Right atrium auricular region (tissue), 2 donors: ENCODE results near the gene SLC7A10. TPM values are rescaled to one million over a fixed set of nuclear protein-coding genes. Genes with fewer than 3 reads are reported as not detected.

Experiments used
- DNase-seq: peaks from one replicate; pipeline ENCODE4 v3.0.0-alpha.2; 2019; ENCODE audit warnings: low spot score
- H3K27ac ChIP-seq, 2 donors: fragments of 200-600 bp; sonication (generic); 1 replicate in 1 of 2; 2 replicates in 1 of 2; pipeline ENCODE4 v1.5.1; 2016 to 2019
- H3K27me3 ChIP-seq, 2 donors: fragments of 200-600 bp; sonication (generic); one replicate each; pipeline versions ENCODE4 v1.5.1 to v1.6.0; 2017 to 2019
- H3K36me3 ChIP-seq: fragments of 200-600 bp; sonication (generic); one replicate; pipeline ENCODE4 v1.5.1; 2016
- H3K4me1 ChIP-seq, 2 donors: fragments of 200-600 bp; sonication (generic); one replicate each; pipeline versions ENCODE4 v1.5.1 to v1.6.0; 2017 to 2019
- H3K4me3 ChIP-seq, 2 donors: fragments of 200-600 bp; sonication (generic); 1 replicate in 1 of 2; 2 replicates in 1 of 2; pipeline ENCODE4 v1.5.1; 2017 to 2019; ENCODE audit warnings: mild to moderate bottlenecking in 1 of 2, moderate library complexity in 1 of 2
- H3K9me3 ChIP-seq, 2 donors: fragments of 200-600 bp; sonication (generic); one replicate each; pipeline ENCODE4 v1.5.1; 2019
- total RNA-seq, 2 donors: library from RNA; depleted of rRNA; stranded (reverse); fragments of >200 nt; gene quantifications; one replicate each; pipeline ENCODE4 v1.1.0, GENCODE V29; 2016
- TF ChIP-seq, protein P1 (sequence below), 2 donors: fragments of 200-600 bp; sonication (generic); IDR thresholded peaks; one replicate each; pipeline ENCODE4 v1.5.1; 2019; ENCODE audit warnings: antibody characterized with exemption in 2 of 2

The SLC7A10 gene
- total RNA-seq, 2 donors from 2014 or later = 0.79 TPM; not detected in 1

DNA sequence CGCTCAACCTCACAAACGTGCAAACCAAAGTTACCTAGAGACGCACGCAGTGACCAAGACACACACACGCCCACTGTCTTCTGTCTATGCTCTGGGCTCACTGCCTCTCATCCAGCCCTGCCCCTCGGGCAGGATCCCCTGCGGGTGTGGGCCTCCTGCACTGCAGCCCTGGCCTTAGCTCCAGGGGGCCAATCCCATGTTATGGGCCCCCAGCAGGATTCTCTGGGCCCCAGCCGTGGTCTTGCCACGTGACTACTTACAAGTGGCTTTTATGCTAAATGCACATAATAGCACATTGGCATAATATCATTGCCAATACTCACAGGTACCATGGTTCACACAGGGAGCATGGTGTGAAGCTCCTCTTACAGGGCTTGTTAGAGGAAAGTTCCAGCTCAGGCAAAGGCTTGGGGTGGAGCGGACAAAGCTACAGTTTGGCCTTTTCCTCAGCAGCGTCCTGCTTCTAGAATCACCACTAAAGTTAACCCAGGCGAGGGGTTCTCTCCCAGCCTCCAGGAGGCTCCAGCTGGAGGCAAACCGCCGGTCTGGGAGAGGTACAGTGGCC lies 39.3 kb upstream of the SLC7A10 start:
- Histone ChIP-seq H3K27me3 (no peaks in the 10 kb centered on the region), H3K36me3 (no peaks in the 10 kb centered on the region), H3K9me3 (no peaks in the 10 kb centered on the region), H3K4me1 (no peaks in the 10 kb centered on the region), H3K4me3 (no peak overlapping the region), H3K27ac (no peak overlapping the region)
- no peak for DNase-seq
- TF ChIP-seq, protein P1, sequence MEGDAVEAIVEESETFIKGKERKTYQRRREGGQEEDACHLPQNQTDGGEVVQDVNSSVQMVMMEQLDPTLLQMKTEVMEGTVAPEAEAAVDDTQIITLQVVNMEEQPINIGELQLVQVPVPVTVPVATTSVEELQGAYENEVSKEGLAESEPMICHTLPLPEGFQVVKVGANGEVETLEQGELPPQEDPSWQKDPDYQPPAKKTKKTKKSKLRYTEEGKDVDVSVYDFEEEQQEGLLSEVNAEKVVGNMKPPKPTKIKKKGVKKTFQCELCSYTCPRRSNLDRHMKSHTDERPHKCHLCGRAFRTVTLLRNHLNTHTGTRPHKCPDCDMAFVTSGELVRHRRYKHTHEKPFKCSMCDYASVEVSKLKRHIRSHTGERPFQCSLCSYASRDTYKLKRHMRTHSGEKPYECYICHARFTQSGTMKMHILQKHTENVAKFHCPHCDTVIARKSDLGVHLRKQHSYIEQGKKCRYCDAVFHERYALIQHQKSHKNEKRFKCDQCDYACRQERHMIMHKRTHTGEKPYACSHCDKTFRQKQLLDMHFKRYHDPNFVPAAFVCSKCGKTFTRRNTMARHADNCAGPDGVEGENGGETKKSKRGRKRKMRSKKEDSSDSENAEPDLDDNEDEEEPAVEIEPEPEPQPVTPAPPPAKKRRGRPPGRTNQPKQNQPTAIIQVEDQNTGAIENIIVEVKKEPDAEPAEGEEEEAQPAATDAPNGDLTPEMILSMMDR (IDR thresholded peaks at IDR 0.05) = no peak

DNA sequence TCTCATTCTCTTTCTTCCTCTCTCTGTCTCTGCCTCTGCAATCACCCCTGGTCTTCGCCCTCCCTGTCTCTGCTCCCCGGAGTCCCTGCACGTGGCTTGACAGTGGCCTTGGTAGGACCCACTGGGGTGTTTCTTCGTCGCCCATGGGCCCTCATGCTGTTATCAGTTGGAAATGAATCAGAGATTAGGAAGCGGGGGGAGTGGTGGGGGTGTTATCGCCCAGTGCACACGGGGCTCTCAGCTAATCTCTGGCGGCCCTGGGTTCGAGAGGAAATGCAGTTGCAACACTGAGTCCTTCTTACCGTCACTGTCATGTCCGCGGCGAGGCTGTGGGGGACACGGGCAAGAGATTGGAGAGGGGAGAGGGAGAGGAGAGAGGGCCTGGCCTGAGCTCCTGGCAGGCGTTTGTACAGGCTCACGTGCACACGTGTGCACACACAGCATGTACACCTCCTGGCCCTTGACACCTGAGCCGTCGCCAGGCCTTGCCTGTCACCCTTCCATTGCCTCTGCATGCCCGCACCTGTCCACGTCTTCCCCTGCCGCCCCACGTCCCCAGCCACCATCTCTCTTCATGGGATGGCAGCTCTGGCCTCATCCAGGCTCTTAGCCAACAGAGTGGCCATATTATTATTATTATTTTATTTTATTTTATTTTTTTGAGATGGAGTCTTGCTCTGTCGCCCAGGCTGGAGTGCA lies 37.8 kb upstream of the SLC7A10 start:
- no peak for DNase-seq
- TF ChIP-seq, protein P1 (IDR thresholded peaks at IDR 0.05) = no peak
- Histone ChIP-seq H3K4me3 (no peak overlapping the region), H3K27me3 (no peaks in the 10 kb centered on the region), H3K9me3 (no peaks in the 10 kb centered on the region), H3K36me3 (no peaks in the 10 kb centered on the region), H3K4me1 (no peaks in the 10 kb centered on the region), H3K27ac (no peak overlapping the region)

DNA sequence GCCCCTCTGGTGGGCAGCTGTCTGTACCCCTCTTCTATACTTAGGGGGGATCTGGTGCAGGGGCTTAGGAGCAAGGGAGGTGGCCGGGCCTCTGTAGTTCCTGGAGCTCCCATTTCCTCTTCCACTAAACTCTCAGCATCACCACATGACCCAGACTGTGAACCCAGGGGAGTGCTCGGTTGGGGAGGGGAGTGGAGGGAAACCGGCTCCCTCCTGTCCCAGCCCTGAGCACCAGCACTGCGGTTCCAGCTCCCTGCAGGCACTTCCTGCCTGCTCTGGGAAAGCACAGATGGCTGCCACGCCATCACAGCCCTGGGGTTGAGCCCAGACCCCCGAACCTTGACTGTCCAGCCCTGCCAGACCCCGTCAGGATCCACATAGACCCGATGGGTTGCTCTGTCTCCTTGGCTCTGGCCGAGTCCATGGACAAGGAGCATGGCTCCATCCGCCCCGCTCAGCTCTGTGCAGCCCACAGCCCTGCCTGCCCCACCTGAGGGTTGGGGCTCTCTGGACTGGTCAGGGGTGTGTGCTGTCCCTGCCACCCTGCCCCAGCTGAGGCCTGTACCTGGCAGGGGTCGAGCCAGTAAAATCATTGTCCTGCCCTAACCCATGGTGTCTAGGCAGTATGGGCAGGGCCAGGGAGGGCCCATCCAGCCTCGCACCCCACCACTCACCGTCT lies 36.0 kb upstream of the SLC7A10 start:
- no peaks in the 10 kb centered on the region for H3K27me3 ChIP-seq
- H3K27ac ChIP-seq = no peak overlapping the region
- H3K36me3 ChIP-seq = no peaks in the 10 kb centered on the region
- H3K4me3 ChIP-seq = no peak overlapping the region
- no peak for DNase-seq
- H3K9me3 ChIP-seq = peaks cover 0 to 8% of the 10 kb centered on the region in 2 donors
- no peaks in the 10 kb centered on the region for H3K4me1 ChIP-seq
- TF ChIP-seq, protein P1 (IDR thresholded peaks at IDR 0.05) = no peak

DNA sequence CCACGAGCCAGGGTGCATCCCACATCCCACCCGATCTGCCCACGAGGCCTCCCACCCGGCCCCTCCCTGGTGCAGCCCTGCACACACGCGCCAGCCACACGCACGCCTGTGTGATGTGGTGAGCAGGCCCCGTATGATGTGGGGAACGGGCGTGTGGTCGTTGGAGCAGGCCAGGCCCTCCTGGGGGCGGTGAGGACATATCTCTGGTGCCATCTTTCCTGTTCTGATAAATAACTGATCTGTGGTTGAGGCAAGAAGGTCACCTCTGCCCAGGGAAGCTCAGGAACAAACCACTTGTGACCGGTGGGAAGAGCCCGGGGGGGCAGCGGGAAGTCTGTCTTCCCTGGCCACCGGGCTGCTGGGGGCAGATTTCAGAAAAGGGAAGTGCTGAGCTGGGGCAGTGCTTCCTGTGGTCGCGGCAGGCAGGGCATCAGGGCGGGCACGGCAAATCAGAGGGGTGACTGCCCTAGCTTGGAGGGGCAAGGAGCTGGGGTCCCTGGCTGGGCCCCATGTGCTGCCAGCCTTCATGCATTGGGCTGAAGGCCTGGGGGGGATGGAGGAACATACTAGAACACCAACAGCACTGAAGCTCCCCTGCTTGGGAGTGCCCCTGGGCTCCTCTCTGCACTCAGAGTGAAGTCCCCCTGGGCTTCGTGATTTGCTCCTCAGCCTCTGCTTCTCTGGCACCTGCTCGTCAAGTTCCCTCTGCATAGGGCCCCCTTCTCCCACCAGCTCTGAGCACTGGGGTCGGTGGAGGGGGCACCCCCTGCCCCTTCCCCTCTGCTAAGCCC lies 35.2 kb upstream of the SLC7A10 start:
- no peaks in the 10 kb centered on the region for H3K36me3 ChIP-seq
- peaks cover 0 to 8% of the 10 kb centered on the region in 2 donors for H3K9me3 ChIP-seq
- no peak overlapping the region for H3K27ac ChIP-seq
- H3K4me1 ChIP-seq = no peaks in the 10 kb centered on the region
- TF ChIP-seq, protein P1 (IDR thresholded peaks at IDR 0.05) = no peak
- H3K27me3 ChIP-seq = no peaks in the 10 kb centered on the region
- H3K4me3 ChIP-seq = no peak overlapping the region
- no peak for DNase-seq

DNA sequence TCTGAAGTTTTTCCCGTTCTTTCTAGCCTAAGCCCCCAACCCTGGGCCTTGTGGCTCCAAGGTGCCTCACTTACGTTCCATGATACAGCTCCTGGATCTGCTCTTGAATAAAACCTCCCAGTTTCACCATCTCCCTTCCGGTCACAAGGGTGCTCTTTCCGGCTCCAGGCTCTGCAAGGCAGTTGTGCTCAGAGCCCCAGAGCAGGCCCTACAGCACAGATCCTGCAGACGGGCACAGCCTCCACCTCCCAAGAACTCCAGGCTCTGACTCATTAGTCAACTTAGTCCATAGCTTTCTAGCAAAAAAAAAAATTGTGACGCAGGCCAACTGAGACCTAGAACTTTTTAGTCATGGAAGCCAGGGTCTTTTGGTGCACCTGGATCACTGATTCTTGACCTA lies 33.9 kb upstream of the SLC7A10 start:
- peaks cover 0 to 8% of the 10 kb centered on the region in 2 donors for H3K9me3 ChIP-seq
- no peaks in the 10 kb centered on the region for H3K27me3 ChIP-seq
- no peaks in the 10 kb centered on the region for H3K4me1 ChIP-seq
- DNase-seq = no peak
- H3K27ac ChIP-seq = no peak overlapping the region
- H3K36me3 ChIP-seq = no peaks in the 10 kb centered on the region
- H3K4me3 ChIP-seq = no peak overlapping the region
- TF ChIP-seq, protein P1 (IDR thresholded peaks at IDR 0.05) = no peak
